Amygdala (tissue), 56 donors: ENCODE results near the gene APOL1.
"Not testable (repeated sequence)": the region's sequence is repeated elsewhere in the genome, so short reads cannot be mapped to it uniquely, and the experiment has no call there.

Source experiments
- DNase-seq, 56 donors: peaks; one replicate each; lab custom pipeline; 2025; lab: John Stamatoyannopoulos, UW

The APOL1 gene

DNA sequence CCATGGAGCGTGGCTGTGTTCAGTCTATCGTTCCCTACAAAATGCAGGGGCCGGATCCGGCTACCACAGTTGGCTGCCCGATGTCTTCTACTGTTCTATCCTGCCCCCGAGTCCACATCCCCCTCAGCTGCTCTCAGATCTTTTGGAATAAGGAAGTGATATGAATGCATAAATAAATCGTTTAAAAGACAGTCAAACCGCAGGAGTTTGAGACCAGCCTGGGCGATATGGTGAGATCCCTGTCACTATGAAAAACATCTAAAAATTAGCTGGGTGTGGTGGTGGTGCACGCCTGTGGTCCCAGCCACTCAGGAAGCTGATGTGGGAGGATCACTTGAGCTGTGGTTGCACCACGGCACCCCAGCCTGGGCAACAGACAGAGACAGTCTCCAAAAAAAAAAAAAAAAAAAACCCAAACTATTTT lies 37.0 kb downstream of the APOL1 start:
- not testable (repeated sequence) for DNase-seq

DNA sequence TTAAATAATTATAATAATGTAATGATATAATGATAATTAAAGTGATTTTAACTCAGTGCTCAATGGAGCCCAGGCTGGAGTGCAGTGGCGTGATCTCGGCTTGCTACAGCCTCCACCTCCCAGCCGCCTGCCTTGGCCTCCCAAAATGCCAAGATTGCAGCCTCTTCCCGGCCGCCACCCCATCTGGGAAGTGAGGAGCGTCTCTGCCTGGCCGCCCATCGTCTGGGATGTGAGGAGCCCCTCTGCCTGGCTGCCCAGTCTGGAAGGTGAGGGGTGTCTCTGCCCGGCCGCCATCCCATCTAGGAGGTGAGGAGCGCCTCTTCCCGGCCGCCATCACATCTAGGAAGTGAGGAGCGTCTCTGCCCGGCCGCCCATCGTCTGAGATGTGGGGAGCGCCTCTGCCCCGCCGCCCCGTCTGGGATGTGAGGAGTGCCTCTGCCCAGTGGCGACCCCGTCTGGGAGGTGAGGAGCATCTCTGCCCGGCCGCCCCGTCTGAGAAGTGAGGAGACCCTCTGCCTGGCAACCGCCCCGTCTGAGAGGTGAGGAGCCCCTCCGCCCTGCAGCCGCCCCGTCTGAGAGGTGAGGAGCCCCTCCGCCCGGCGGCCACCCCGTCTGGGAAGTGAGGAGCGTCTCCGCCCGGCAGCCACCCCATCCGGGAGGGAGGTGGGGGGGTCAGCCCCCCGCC lies 37.6 kb downstream of the APOL1 start:
- DNase-seq, result not testable (repeated sequence)

DNA sequence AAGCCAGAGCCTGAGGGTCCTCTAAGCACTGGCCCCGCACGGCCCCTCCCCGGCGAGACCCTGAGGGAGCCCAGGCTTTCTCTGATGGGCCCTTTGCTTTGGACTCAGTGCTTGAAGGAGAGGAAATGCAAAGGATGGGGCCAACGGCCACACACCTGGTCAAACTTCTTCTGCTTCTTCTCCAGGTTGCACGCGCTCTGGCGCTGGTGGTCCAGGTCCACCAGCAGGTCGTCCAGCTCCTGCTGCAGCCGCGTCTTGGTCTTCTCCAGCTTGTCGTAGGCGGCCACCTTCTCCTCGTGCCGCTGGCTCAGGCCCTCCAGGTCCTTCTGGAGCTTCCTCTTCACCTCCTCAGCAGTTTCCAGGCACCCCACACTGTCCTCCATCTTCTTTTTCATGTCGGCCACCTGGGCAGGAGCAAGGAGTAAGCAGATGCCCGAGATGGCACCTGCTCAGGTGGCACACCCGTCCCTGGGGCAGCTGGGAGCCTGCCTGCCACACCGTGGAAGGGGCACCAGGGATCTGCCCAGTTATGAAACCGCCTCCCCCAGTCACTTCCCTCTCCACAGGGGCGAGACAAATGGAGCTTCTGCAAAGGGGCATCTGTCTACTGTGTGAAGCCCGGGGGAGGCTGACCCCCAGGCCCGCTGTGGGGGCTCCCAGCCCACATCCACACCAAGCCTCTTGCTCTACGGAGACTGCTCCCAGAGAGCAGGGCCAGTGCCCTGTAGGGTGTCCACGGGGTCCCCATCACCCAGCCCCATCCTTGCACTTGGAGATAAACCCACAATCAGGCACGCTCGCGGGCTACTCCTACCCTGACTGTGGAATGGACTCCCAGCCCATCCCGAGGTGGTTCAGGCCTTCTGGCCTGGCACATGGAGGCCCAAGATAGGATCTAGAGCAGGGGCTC lies 39.2 kb downstream of the APOL1 start:
- DNase-seq, result no peak

DNA sequence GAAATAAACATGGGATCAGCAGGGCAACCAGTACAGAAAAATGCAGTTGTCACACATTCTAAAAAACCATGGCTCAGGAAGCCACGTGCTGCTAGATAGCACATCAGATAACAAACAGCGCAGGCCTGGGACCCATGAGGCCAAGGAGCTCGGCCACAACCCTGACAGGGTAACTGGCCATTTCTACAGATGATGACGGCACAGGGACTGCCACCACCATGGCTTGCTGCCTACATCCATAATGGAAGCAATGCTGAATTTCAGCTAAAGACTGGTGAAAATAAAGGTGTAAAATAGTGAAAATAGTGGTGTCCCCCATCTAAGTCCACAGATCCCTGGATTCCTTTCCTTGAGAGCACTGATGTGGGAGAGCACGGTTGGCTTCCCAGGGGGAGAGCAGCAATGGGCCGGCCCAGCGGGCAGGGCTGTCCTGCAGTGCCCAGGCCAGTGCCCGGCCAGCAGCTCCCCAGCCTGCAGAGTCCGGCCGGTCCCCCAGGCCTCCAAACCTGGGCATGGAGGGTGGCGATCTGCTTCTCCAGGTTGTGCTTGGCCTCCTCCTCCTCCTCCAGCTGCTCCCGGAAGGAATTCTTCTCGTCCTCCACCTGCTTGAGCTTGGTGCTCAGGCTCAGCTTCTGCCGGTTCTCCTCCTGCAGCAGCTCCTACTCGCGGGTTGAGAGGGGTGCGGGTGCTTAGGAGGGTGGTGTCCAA lies 40.0 kb downstream of the APOL1 start:
- DNase-seq, result no peak

DNA sequence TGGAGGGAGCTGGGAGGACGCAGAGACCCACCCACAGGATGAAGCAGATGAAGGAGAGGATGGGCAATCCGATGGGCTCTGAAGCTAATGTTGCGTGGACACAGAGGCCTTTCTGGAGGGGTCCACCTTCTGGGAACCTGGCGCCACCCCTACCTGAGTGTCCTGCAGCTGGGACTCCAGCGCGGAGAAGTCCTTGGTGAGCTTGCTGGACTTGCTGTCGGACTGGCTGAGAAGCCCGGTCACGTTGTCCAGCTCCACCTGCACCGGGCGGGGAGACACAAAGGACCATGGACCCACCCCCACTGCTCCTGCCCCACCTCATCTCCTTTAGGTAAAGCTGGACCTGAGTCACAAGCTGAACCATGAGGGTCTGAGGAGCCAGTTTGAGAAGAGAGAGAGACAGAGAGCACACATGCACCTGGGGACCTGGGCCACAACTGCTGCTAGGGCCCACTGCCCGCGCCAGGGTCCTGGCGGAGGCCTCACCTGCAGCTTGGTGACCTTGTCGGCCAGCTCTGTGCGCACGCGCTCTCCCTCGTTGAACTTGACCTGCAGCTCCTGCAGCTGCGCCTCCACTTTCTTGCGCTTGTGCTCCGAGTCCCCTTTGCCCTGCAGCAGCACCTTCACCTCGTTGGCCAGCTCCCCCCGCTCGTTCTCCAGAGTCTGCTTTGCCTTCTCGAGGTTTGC lies 40.8 kb downstream of the APOL1 start:
- DNase-seq, result no peak

DNA sequence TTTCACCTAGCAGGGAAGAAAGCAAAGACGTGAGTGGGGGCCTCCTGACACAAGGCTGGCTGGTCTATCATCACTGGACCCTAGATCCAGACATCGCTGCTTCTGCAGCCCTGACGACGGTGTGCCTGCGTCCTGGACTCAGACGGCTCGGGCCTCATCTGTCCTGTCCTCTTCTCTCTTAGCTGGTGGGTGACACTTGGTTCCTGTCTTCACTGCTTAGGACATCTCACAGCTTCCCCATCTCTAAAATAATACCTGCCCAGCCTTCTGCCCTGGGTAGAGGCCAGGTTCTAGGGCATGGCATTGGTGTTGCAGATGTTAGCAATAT lies 41.3 kb downstream of the APOL1 start:
- DNase-seq, result no peak

DNA sequence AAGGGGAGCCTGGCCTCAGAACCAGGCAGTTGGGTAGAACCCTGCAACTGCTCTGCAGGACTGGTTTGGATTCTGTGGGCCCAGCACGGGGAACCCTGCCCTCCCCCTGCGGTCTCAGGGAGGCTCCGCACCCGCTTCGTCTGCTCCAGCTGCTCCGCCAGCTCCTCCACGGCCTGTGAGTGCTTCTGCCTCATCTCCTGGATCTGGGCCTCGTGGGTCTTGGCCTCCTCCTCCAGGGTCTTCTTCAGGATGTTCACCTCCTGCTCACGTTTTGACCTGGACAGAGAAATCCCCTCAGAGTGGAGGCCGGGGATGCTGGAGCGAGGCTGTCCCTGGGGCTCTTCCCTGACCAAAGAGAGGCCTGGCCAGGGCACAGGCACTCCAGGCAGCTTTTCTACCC lies 41.9 kb downstream of the APOL1 start:
- no peak for DNase-seq

DNA sequence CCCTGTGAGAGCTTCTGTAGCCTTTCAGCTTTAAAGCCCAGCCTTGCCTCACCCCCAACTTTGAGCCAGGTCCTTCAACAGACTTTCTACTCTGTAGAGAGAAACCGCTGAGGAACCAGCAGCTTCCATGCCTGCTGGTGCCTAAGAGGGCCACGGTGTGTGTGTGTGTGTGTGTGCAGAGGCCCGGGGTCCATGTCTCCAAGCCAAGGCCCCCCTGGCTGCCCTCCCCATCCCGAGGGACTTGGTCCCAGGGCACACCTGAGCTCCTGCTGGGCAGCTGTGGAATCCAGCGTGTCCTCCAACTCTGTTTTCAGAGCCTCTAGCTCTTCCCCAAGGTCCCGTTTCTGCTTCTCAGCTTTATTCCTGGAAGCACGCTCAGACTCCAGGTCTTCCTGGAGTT lies 42.3 kb downstream of the APOL1 start:
- no peak for DNase-seq

DNA sequence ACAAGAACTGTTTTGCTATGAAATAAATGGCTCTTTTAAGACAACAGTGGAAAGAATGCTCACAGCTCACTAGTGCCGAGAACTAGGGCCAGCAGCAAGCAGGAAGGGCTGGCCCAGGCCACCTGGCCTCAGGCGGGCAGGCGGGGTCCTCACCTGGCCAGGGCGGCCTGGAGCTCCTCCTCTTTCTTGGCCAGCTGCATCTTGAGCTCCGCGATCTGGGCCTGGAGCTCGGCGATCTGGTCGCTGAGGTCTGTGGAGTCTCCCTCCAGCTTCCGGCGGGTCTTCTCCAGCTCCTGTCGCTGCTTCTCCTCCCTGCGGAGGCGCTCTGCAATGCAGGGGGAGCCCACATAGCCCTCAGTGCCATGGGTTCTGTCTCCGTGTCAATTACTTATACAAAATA lies 43.8 kb downstream of the APOL1 start:
- DNase-seq, result no peak

DNA sequence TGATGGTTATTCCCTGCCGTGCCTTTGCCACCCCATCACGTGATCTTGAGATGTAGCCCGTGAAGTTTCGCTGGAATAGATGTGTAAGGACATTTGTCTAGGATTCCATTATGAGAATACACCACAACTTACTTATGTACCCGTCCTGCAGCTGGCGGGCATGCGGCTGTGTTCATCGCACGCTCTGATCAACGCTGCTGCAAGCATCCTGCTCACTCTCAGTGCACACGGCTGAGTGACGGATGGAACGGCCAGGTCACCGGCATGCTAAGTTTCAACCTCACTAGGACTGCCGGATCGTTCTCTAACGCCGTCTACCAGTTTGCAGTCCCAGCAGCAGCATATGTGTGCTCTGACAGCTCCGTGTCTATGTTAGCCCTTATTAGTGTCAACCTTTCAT lies 44.6 kb downstream of the APOL1 start:
- no peak for DNase-seq

DNA sequence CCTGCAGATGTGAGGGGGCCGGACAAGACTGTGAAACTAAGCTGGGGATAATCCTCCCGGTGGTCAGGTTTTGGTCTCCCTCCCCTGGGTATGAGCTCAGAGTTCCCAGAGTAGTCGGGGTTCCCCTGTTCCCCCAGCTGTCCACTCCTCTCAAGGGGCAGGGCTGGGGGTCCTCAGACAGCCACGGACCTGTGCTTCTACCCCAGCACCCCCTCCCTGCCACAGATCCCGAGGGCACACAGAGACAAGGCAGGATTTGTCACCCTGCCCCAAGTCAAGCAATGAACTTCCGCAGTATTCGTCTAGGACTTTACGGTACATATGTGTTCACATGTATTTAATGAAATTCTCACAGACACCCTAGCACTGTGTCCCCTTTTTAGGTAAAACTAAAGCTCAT lies 45.2 kb downstream of the APOL1 start:
- no peak for DNase-seq

DNA sequence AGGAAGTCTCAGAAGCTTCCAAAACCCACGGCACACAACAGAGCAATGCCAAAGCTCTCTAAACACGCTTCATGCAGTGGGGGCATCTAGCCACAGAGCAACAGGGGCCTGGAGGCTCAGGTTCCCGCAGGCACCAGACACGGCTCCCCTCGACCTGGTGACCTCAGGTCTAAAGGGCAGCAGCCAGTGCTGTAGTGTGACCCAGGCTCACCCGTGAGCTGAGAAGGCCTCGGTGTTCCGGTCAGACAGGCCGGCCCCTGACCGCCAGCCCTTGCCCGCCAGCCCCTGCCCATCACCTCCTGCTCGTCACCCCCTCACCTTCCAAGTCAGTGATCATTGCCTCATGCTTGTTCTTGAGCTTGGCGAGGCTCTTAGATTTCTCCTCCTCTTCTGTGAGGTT lies 45.7 kb downstream of the APOL1 start:
- DNase-seq, result no peak

DNA sequence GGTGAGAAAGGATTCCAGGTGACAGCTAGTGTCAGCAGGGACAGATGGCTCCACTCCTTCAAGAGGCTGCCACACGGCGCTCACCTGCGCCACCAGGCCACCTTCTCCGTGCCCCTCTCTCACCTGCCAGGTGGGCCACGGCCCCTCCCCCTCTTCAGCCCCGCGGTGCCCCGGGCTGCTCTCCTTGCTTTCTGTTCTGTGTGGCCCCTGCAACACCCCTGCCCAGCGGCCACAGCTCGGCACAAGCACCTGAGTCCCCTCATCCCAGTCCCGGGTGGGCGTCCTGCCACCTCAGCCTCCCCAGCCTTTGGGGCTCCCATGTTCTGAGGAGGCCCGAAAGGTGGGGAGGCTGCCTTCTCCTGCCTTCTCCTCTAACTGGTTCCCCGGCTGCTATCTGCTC lies 46.4 kb downstream of the APOL1 start:
- no peak for DNase-seq

DNA sequence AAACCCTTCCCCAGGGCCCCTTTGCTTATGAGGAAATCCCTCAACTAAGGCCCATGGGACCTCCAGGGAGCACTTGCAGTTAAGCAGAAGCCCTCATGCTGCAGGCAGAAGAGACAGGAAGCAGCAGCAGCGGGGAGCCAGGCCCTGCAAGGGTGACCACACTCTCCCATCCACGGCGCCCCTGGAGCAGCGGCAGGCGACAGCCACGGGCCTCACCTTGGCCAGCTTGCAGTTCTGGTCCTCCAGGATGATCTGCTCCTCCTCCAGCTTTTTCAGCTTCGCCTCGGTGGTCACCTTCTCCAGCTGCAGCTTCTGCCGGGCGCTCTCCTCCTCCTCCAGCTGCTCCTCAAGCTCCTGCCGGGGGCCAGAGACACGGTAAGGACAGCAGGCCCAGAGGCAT lies 47.0 kb downstream of the APOL1 start:
- no peak for DNase-seq

DNA sequence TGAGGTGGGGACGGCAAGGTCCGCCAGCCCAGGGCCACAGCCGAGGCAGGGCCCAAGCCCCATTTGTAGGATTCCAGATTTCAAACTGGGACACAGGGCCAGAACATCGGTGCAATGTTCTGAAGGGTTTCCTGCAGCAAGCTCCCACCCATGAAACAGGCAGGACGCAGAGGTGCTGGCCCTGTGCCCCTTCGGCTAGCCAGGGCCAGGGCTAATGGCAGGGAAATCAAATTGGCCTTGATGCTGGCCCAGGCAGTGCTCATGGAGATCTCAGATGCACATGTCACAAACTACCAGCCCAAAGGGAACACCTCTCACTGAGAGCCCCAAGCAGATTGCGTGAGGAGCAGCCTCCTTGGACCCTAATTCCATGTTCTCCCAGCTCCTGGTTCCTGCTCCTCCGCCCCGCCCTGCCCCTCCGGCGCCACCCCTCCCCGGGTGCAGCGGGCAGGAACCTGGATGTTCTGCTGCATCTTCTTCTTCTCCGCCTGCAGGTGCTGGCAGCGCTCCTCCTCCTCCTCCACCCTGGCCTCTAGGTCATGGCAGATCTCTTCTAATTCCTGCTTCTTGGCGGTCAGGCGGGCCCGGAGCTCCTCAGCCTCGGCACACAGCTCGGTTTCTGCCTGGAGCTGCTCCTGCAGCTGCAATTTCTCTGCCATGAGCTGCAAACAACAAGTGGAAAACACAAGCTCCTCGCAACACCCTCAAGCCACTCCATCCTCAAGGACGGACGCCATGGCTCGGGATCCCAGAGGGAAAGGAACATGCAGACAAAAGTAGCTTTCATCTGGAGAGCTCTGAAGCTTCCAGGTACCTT lies 47.7 kb downstream of the APOL1 start:
- DNase-seq, result no peak

DNA sequence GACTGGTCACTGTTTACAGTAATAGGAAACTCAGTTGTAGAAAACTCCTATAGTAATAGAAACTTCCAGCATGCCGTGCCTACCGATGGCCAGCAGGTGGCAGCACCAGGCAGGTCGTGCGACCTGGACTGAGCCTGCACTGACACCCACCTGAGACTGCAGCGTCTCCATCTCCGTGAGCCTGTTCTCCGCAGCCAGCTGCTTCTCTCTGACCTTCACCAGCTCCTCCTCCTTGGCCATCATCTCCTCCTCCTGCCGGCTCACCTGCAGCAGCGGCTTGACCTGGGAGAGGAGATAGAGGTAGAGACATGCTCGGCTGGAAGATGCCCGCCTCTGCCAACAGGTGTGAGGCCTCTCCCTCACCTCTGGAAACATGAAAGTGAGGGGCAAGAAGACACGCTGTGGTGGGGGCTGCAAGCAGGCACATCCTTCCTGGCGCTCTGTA lies 48.5 kb downstream of the APOL1 start:
- DNase-seq, result peak in 38 of 56 donors; percentile 5 to 80 (median 36)

DNA sequence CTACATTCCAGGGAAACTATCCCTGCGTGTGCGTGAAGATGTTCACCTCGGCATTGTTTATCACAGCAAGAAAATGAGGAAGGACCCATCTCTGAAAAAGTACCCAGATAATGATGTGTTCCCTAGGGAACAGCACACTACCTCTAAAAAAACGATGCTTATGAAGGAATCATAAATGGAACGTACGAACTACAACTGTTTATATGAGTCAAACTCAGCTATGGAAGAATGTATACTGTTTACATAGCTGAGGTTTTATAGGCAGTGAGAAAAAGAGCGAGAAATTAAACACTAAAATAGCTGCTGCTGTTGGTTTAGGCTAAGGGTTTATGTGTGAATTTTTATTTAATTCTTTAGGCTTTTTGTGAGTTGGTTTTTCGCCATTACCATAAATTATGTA lies 48.9 kb downstream of the APOL1 start:
- DNase-seq, result no peak

DNA sequence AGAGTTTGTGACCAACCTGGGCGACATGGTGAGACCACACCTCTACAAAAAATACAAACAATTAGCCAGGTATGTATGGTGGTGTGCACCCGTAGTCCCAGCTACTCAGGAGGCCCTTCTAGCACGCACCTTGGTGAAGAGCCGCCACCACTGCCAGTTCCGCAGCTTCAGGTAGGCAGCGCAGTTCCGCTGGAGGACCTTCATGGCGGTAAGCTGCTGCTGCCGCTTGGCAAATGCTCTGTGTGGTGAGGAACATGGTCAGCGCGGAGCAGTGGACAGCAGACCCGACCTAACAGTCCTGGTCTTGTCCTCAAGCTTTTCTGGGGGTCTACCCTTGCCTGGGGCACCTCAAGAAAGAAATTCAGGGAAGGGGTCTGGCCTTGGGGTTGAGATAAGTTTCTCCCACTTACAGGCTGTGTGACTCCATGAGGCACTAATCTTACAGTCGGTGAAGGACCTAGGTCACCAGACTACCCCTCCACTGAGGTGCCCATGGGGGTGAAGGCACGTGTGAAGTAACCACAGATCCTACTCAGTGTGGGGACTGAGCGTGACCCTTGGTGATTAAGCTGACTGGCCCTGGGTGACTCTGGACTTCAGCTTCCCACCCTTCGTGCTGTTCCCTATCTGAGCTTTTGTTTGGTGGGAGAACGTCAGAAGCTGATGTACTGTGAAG lies 49.6 kb downstream of the APOL1 start:
- no peak for DNase-seq

DNA sequence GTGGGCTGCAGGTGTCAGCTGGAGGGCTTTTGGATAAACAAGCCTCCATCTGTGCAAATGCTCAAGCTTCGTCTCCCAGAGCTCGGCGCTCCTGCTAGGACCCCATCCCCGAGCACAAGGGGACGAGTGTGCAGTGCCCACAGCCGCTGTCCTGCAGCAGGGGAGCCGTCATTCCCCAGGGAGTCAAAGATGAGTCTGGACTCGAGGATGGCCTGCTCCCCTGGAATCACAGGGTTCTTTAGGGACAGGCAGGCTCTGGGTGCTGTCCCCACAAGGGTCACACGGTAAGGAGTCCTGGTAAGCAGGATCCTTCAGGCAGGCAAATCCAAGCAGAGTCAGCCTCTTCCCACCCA lies 50.2 kb downstream of the APOL1 start:
- DNase-seq, result no peak

DNA sequence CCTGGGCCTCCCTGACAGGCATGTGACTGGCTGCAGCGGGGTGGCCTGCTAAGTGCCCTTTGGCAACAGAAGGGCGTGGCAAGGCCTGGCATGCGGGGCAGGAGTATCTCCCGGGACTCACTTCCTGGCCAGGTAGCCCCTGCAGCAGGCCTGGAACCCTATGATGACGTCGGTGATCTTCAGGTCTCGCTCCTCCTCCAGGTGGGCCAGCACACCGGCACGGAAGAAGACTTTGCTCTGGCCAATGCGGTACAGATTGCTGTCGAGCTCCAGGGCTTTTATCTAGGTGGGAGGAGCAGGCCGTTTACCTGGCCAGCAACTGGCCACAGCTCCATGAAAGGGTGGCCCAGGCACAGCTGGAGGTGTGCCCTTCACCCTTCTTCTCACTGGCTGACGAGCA lies 50.9 kb downstream of the APOL1 start:
- DNase-seq, result no peak
